Measurements from ENCODE around the gene ZNF697. TPM values are rescaled to one million over a fixed set of nuclear protein-coding genes. Genes with fewer than 3 reads are reported as not detected.
"Not testable (repeated sequence)": the region's sequence is repeated elsewhere in the genome, so short reads cannot be mapped to it uniquely, and the experiment has no call there.

Gene ZNF697
- polyA plus RNA-seq, 1 experiment: 12.9 TPM

- TF ChIP-seq, protein P1, sequence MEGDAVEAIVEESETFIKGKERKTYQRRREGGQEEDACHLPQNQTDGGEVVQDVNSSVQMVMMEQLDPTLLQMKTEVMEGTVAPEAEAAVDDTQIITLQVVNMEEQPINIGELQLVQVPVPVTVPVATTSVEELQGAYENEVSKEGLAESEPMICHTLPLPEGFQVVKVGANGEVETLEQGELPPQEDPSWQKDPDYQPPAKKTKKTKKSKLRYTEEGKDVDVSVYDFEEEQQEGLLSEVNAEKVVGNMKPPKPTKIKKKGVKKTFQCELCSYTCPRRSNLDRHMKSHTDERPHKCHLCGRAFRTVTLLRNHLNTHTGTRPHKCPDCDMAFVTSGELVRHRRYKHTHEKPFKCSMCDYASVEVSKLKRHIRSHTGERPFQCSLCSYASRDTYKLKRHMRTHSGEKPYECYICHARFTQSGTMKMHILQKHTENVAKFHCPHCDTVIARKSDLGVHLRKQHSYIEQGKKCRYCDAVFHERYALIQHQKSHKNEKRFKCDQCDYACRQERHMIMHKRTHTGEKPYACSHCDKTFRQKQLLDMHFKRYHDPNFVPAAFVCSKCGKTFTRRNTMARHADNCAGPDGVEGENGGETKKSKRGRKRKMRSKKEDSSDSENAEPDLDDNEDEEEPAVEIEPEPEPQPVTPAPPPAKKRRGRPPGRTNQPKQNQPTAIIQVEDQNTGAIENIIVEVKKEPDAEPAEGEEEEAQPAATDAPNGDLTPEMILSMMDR (IDR thresholded peaks at IDR 0.05; ENCODE audit: low read depth, low read length): no peak
- H3K27ac ChIP-seq (ENCODE audit: low read depth, low read length): no peak overlapping the region
- DNase-seq (ENCODE audit: low read depth, low spot score): no peak
- ChIA-PET CTCF (interaction anchor here (1.9 kb wide), 1 partner anchor 10 kb away, joined by 8 read pairs; no protein-coding TSS in a partner anchor), POLR2A (no interaction called here)
- H3K4me3 ChIP-seq (ENCODE audit: low read depth, low read length): no peak overlapping the region
- no peaks in the 10 kb centered on the region for H3K27me3 ChIP-seq (ENCODE audit: control insufficient read depth, insufficient read depth, low read length)
- H3K9me3 ChIP-seq (ENCODE audit: control insufficient read depth, insufficient read depth, low read length): no peaks in the 10 kb centered on the region; the same call in 1 of the 2 replicates
Observed at GRCh38 chr1:119623193-119623515, 24.9 kb downstream of the ZNF697 start.

DNA sequence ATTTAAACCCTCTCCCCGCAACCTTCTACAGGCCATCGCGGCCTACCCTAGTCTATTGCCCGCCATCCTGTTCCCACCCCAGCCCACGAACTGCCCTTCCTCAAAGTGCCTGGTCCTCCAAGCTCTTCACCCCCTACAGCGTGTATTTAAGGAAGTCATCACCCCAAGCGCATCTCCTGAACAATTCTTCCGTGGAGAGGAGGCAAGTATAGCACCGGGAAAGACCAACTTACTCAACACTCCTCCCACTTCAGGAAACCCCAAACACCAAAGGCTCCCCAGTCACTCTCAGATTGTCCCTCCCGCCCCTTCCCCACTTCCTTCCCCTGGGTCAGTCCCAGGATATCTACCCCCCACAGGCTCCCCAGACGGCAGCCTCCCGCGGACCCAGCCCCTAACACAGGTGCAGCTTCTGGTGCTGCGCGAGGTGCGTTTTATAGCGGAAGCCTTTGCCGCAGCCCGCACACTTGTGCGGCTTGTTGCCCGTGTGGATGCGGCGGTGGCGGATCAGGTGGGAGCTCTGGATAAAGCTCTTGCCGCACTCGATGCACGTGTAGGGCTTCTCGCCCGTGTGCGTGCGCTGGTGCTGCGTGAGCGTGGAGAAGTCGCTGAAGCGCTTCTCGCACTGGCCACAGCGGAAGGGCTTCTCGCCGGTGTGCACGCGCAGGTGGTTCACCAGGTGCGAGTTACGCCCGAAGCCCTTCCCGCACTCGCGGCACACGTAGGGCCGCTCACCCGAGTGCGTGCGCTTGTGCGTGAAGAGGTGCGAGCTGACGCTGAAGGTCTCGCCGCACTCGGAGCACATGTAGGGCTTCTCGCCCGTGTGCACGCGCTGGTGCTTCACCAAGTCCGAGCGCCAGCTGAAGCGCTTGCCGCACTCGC lies 25.5 kb downstream of the ZNF697 start:
- no peaks in the 10 kb centered on the region for H3K27me3 ChIP-seq (ENCODE audit: control insufficient read depth, insufficient read depth, low read length)
- DNase-seq (ENCODE audit: low read depth, low spot score): no peak
- ChIA-PET POLR2A (no interaction called here), CTCF (interaction anchor here (1.9 to 4.4 kb wide), 3 partner anchors 9 to 53 kb away, joined by 8 to 37 read pairs (median 8); no protein-coding TSS in a partner anchor)
- H3K9me3 ChIP-seq (ENCODE audit: control insufficient read depth, insufficient read depth, low read length): no peaks in the 10 kb centered on the region; the same call in 1 of the 2 replicates
- H3K4me3 ChIP-seq (ENCODE audit: low read depth, low read length): no peak overlapping the region
- TF ChIP-seq, protein P1 (IDR thresholded peaks at IDR 0.05; ENCODE audit: low read depth, low read length): no peak
- no peak overlapping the region for H3K27ac ChIP-seq (ENCODE audit: low read depth, low read length)

GRCh38 chr1:119621705-119622104 lies 26.4 kb downstream of the ZNF697 start:
- H3K27ac ChIP-seq (ENCODE audit: low read depth, low read length): no peak overlapping the region
- no peak overlapping the region for H3K4me3 ChIP-seq (ENCODE audit: low read depth, low read length)
- ChIA-PET CTCF (interaction anchor here (1.9 to 4.4 kb wide), 3 partner anchors 8 to 54 kb away, joined by 8 to 37 read pairs (median 8); no protein-coding TSS in a partner anchor), POLR2A (no interaction called here)
- no peak for DNase-seq (ENCODE audit: low read depth, low spot score)
- TF ChIP-seq, protein P1 (IDR thresholded peaks at IDR 0.05; ENCODE audit: low read depth, low read length): no peak
- H3K9me3 ChIP-seq (ENCODE audit: control insufficient read depth, insufficient read depth, low read length): no peaks in the 10 kb centered on the region; the same call in 1 of the 2 replicates
- H3K27me3 ChIP-seq (ENCODE audit: control insufficient read depth, insufficient read depth, low read length): no peaks in the 10 kb centered on the region

DNA sequence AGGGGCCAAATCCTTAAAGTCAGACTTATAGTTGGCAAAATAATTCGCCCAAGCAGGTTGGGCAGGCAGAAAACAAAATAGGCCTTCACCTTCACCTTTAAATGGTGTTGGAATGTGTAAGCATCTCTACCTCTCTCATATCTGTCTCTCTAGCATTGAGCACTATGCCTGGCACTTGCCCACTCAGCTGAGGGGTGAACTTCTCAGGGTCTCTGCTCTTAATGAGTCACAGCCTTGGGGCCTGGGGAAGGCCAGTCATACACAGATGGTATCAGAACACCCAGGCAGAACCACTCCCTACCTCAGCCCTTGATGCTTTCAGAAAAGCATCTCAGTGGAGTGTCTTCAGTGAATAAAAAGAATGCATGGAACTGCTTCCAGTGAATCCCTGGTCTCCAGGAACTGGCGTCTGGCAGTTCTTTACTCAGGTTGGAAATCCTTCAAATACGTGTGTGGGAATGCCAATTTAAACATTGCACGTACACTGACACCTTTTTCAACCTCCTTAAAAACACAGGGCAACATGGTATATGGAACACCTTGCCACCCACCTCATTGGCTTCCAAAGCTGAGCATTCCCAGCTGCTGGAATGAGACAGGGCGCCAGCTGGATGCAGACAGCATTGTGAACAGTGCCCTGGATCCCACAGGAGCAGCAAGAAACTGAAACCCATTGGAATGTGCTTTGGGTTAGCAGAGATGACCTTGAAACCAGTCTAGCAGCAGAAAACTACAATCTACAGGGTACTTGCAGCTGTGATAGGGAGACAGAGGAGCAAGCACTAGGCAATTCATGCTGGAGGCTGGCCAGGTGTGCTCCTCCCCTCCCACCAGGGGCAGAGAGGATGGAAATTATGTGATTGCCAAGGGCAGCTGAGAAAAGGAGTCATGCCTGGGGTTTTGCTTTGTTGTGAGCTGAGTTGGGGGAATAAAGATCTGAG lies 30.0 kb downstream of the ZNF697 start:
- TF ChIP-seq, protein P1 (IDR thresholded peaks at IDR 0.05; ENCODE audit: low read depth, low read length): no peak
- H3K27ac ChIP-seq (ENCODE audit: low read depth, low read length): no peak overlapping the region
- no peaks in the 10 kb centered on the region for H3K9me3 ChIP-seq (ENCODE audit: control insufficient read depth, insufficient read depth, low read length)
- H3K27me3 ChIP-seq (ENCODE audit: control insufficient read depth, insufficient read depth, low read length): no peaks in the 10 kb centered on the region
- no peak for DNase-seq (ENCODE audit: low read depth, low spot score)
- CTCF ChIA-PET: interaction anchor here (1.0 to 5.4 kb wide), 4 partner anchors 13 to 58 kb away, joined by 3 to 107 read pairs (median 22); no protein-coding TSS in a partner anchor
- H3K4me3 ChIP-seq (ENCODE audit: low read depth, low read length): no peak overlapping the region
- POLR2A ChIA-PET: interaction anchor here (0.9 to 3.7 kb wide), 2 partner anchors 11 to 30 kb away, joined by 3 to 16 read pairs; partner anchors contain the start of gene ZNF697

GRCh38 chr1:119616748-119617147 lies 31.3 kb downstream of the ZNF697 start:
- H3K4me3 ChIP-seq (ENCODE audit: low read depth, low read length); H3K9me3 ChIP-seq (ENCODE audit: control insufficient read depth, insufficient read depth, low read length); H3K27ac ChIP-seq (ENCODE audit: low read depth, low read length); H3K27me3 ChIP-seq (ENCODE audit: control insufficient read depth, insufficient read depth, low read length); DNase-seq (ENCODE audit: low read depth, low spot score): not testable (repeated sequence)
- ChIA-PET CTCF (interaction anchor here (0.7 to 5.4 kb wide), 5 partner anchors 31 to 62 kb away, joined by 3 to 107 read pairs (median 11); partner anchors contain the start of gene ZNF697), POLR2A (interaction anchor here (0.9 to 3.7 kb wide), 3 partner anchors 13 to 31 kb away, joined by 3 to 16 read pairs (median 3); partner anchors contain the start of gene ZNF697)

GRCh38 chr1:119615100-119615499 lies 33.0 kb downstream of the ZNF697 start:
- ChIA-PET POLR2A (interaction anchor here (3.7 kb wide), 1 partner anchor 33 kb away, joined by 16 read pairs; the partner anchor contains the start of gene ZNF697), CTCF (interaction anchor here (0.6 to 5.4 kb wide), 7 partner anchors 9 to 96 kb away, joined by 3 to 107 read pairs (median 14); partner anchors contain the start of genes PHGDH and ZNF697)
- H3K27ac ChIP-seq (ENCODE audit: low read depth, low read length); H3K9me3 ChIP-seq (ENCODE audit: control insufficient read depth, insufficient read depth, low read length); H3K27me3 ChIP-seq (ENCODE audit: control insufficient read depth, insufficient read depth, low read length); DNase-seq (ENCODE audit: low read depth, low spot score); H3K4me3 ChIP-seq (ENCODE audit: low read depth, low read length): not testable (repeated sequence)
